Activated gamma-delta T cell treated with Interleukin-2 at 50 U/mL for 16 hours (primary cell): Measurements from ENCODE around the gene CHID1.

Source experiments
- DNase-seq: peaks from one replicate; pipeline ENCODE4 v3.0.0-alpha.2; 2020

CHID1 gene

GRCh38 chr11:819129-819931, 91.3 kb downstream of the CHID1 start:
- peak; percentile 91 for DNase-seq

DNA sequence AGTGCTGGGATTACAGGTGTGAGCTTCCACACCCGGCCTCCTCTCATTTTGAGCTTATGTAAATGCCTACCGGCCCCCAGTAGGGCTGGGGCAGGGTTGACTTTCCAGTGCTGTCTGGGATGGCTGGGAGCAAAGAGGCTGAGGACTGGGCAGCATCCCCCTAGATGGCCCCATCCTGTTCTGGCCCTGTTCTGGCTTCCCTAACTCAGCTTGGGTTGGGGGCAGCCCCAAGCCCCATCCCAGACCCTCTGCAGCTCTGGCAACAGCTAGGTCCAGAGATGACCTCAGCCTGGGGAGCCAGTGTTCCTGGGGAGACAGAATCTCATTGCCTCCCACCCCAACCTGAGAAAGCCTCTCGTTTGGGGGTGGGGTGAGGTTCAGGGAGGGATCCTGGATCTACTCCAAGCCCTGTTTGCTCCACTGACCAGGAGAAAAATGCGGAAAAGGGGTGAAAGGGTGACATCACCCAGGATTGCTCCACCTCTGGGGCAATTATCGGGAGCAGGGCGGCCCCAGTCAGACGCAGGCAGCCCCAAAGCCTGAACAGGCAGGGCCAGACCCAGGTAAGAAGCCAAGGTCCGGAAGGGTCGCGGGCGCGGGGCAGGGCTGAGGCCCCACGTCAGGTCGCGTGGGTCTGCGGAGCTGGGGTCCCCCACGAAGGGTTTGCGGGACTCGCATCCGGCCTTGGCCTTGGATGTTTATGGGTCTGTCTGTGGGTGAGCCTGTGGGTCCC, 92.0 kb downstream of the CHID1 start, which contains the start of gene PNPLA2:
Gene PNPLA2, plus strand, starts transcription at position 519 of the 733 bp plus-strand sequence. CDS start 805 bp downstream, outside the sequence.
- DNase-seq = no peak
